ENCODE data around the gene NR4A1. TPM values are rescaled to one million over a fixed set of nuclear protein-coding genes. Genes with fewer than 3 reads are reported as not detected.

The NR4A1 gene
- total and polyA plus RNA-seq, 4 experiments from 2014 or later = 1.1 to 1.3 (median 1.3) TPM

- Mint-ChIP-seq H3K4me1 (peaks cover 14 to 78% (median 33%) of the 10 kb centered on the region in 4 donors), H3K4me3 (peak overlapping the region; percentile 12 to 85 (median 72)), H3K27me3 (no peaks in the 10 kb centered on the region), H3K9me3 (peaks cover 0 to 2% (median 0%) of the 10 kb centered on the region in 8 donors), H3K27ac (peak overlapping the region; percentile 85 to 94 (median 93)), H3K36me3 (no peaks in the 10 kb centered on the region)
- H3K27me3 ChIP-seq (ENCODE audit: insufficient read depth, low read length) = no peaks in the 10 kb centered on the region
- CTCF ChIA-PET (ENCODE audit: partially characterized antibody) = interaction anchor here (0.9 to 11.2 kb wide), 6 partner anchors 8 to 48 kb away, joined by 3 to 89 read pairs (median 3); no protein-coding TSS in a partner anchor
- intact Hi-C loops (cut with micrococcal nuclease) = loop anchor here (1.0 kb wide), 2 partner anchors 11 to 15 kb away; partner anchors contain the start of gene NR4A1
- POLR2A ChIA-PET (ENCODE audit: partially characterized antibody) = interaction anchor here (0.9 to 2.3 kb wide), 5 partner anchors 9 to 34 kb away, joined by 3 to 12 read pairs (median 7); partner anchors contain the start of genes ATG101 and NR4A1
- peak overlapping the region in 1 of 2 donors; percentile 54 for H3K4me3 ChIP-seq (ENCODE audit: low read length in 2 of 2)
- DNase-seq = peak; percentile 89 to 92 (median 90)
- peak overlapping the region; percentile 57 for H3K27ac ChIP-seq (ENCODE audit: low read depth, low read length)
- peaks cover 31% of the 10 kb centered on the region for H3K4me1 ChIP-seq (ENCODE audit: insufficient read depth, low read length)
- no peaks in the 10 kb centered on the region for H3K9me3 ChIP-seq (ENCODE audit: control insufficient read depth in 1 of 2, low read length in 2 of 2)
- H3K36me3 ChIP-seq (ENCODE audit: insufficient read depth, low read length) = no peaks in the 10 kb centered on the region
Measured at GRCh38 chr12:52036587-52037171, 14.6 kb upstream of the NR4A1 start.

- peaks cover 0 to 2% (median 0%) of the 10 kb centered on the region in 8 donors for H3K9me3 Mint-ChIP-seq
- H3K27ac Mint-ChIP-seq = peak overlapping the region in 5 of 7 donors; percentile 70 to 94 (median 84)
- H3K27ac ChIP-seq (ENCODE audit: low read depth, low read length) = peak overlapping the region; percentile 30
- H3K36me3 ChIP-seq (ENCODE audit: insufficient read depth, low read length) = no peaks in the 10 kb centered on the region
- no peak overlapping the region for H3K4me3 ChIP-seq (ENCODE audit: low read length in 2 of 2)
- H3K27me3 ChIP-seq (ENCODE audit: insufficient read depth, low read length) = no peaks in the 10 kb centered on the region
- peaks cover 20 to 78% (median 36%) of the 10 kb centered on the region in 4 donors for H3K4me1 Mint-ChIP-seq
- H3K4me3 Mint-ChIP-seq = peak overlapping the region in 4 of 8 donors; percentile 9 to 61 (median 36)
- no peak for DNase-seq
- no peaks in the 10 kb centered on the region for H3K9me3 ChIP-seq (ENCODE audit: control insufficient read depth in 1 of 2, low read length in 2 of 2)
- H3K4me1 ChIP-seq (ENCODE audit: insufficient read depth, low read length) = peaks cover 32% of the 10 kb centered on the region
- intact Hi-C loops (cut with micrococcal nuclease) = loop anchor here (1.0 kb wide), 1 partner anchor 14 kb away; the partner anchor contains the start of gene NR4A1
- CTCF ChIA-PET (ENCODE audit: partially characterized antibody) = interaction anchor here (1.3 to 11.2 kb wide), 4 partner anchors 9 to 33 kb away, joined by 3 to 89 read pairs (median 3); partner anchors contain the start of gene ATG101
- H3K36me3 Mint-ChIP-seq = no peaks in the 10 kb centered on the region
- H3K27me3 Mint-ChIP-seq = no peaks in the 10 kb centered on the region
- POLR2A ChIA-PET (ENCODE audit: partially characterized antibody) = interaction anchor here (1.4 to 2.4 kb wide), 5 partner anchors 12 to 33 kb away, joined by 6 to 12 read pairs (median 11); partner anchors contain the start of genes ATG101 and NR4A1
Measured at GRCh38 chr12:52037248-52037861, 13.9 kb upstream of the NR4A1 start.

DNA sequence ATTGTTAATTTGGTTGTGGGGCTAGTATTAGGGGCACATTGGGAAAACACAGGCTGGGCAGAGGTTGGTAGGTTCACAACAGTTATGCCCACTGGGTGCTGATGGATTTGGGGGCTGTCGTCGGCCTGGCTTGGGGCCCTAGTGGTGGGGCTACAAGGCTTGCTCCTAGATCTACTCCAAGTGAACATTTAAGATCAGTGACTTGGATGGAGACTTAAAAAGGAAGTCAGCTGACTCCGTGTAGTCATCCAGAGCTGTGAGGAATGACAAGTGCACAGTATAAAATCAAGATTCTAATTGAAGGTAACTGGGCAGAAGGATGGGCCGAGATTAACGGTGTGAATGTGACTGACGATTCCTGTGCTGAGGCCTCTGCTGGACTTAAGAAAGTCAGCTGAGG lies 12.8 kb upstream of the NR4A1 start:
- intact Hi-C loops (cut with micrococcal nuclease) = no loop called here
- Mint-ChIP-seq H3K4me1 (peaks cover 14 to 69% (median 29%) of the 10 kb centered on the region in 4 donors), H3K27me3 (no peaks in the 10 kb centered on the region), H3K4me3 (peak overlapping the region; percentile 36 to 86 (median 70)), H3K36me3 (no peaks in the 10 kb centered on the region), H3K9me3 (peaks cover 0 to under 1% (median 0%) of the 10 kb centered on the region in 8 donors), H3K27ac (peak overlapping the region; percentile 83 to 94 (median 90))
- ChIA-PET POLR2A (ENCODE audit: partially characterized antibody) (interaction anchor here (0.5 to 2.4 kb wide), 3 partner anchors 12 to 29 kb away, joined by 3 to 11 read pairs (median 5); partner anchors contain the start of gene NR4A1), CTCF (ENCODE audit: partially characterized antibody) (interaction anchor here (0.6 to 11.2 kb wide), 3 partner anchors 13 to 116 kb away, joined by 3 to 89 read pairs (median 4); partner anchors contain the start of gene ATG101)
- no peak for DNase-seq
- Histone ChIP-seq H3K27ac (ENCODE audit: low read depth, low read length) (no peak overlapping the region), H3K27me3 (ENCODE audit: insufficient read depth, low read length) (no peaks in the 10 kb centered on the region), H3K9me3 (ENCODE audit: control insufficient read depth in 1 of 2, low read length in 2 of 2) (no peaks in the 10 kb centered on the region), H3K4me3 (ENCODE audit: low read length in 2 of 2) (no peak overlapping the region), H3K4me1 (ENCODE audit: insufficient read depth, low read length) (peaks cover 29% of the 10 kb centered on the region), H3K36me3 (ENCODE audit: insufficient read depth, low read length) (no peaks in the 10 kb centered on the region)

DNA sequence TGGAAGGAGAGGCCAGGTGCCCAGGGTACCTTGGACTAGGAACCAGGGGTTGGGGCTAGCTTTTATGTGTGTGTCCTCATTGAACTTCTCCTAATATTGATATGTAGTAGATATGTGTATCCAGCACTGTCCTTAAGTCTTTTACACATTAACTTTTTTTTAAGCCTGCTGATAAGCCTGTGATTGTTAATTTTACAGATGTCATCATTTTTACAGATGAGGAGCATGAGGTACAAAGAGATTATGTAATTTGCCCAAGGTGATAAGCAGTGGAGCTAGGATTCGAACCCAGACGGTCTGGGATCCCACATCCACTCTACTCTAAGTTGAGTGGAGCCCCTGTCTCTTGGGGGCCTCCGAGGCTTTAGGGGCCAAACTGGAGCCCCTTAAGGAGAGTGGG lies 10.2 kb upstream of the NR4A1 start:
- ChIA-PET POLR2A (ENCODE audit: partially characterized antibody) (interaction anchor here (1.0 kb wide), 1 partner anchor 29 kb away, joined by 3 read pairs; the partner anchor contains the start of gene ATG101), CTCF (ENCODE audit: partially characterized antibody) (interaction anchor here (0.9 to 11.2 kb wide), 3 partner anchors 10 to 60 kb away, joined by 3 to 89 read pairs (median 3); partner anchors contain the start of gene NR4A1)
- peaks cover 9 to 50% (median 25%) of the 10 kb centered on the region in 4 donors for H3K4me1 Mint-ChIP-seq
- no peaks in the 10 kb centered on the region for H3K36me3 Mint-ChIP-seq
- H3K27ac Mint-ChIP-seq = peak overlapping the region in 4 of 7 donors; percentile 60 to 90 (median 70)
- H3K4me3 Mint-ChIP-seq = no peak overlapping the region
- Histone ChIP-seq H3K27ac (ENCODE audit: low read depth, low read length) (no peak overlapping the region), H3K4me1 (ENCODE audit: insufficient read depth, low read length) (peaks cover 27% of the 10 kb centered on the region), H3K27me3 (ENCODE audit: insufficient read depth, low read length) (no peaks in the 10 kb centered on the region), H3K36me3 (ENCODE audit: insufficient read depth, low read length) (no peaks in the 10 kb centered on the region), H3K4me3 (ENCODE audit: low read length in 2 of 2) (no peak overlapping the region), H3K9me3 (ENCODE audit: control insufficient read depth in 1 of 2, low read length in 2 of 2) (no peaks in the 10 kb centered on the region)
- DNase-seq = no peak
- intact Hi-C loops (cut with micrococcal nuclease) = no loop called here
- H3K9me3 Mint-ChIP-seq = no peaks in the 10 kb centered on the region
- no peaks in the 10 kb centered on the region for H3K27me3 Mint-ChIP-seq

GRCh38 chr12:52041695-52042123 lies 9.5 kb upstream of the NR4A1 start:
- peaks cover 9 to 43% (median 22%) of the 10 kb centered on the region in 4 donors for H3K4me1 Mint-ChIP-seq
- intact Hi-C loops (cut with micrococcal nuclease) = no loop called here
- ChIA-PET POLR2A (ENCODE audit: partially characterized antibody) (interaction anchor here (1.0 kb wide), 1 partner anchor 28 kb away, joined by 3 read pairs; the partner anchor contains the start of gene ATG101), CTCF (ENCODE audit: partially characterized antibody) (interaction anchor here (0.9 to 11.2 kb wide), 2 partner anchors 9 to 17 kb away, joined by 3 to 89 read pairs; partner anchors contain the start of gene NR4A1)
- no peak overlapping the region for H3K27ac ChIP-seq (ENCODE audit: low read depth, low read length)
- no peaks in the 10 kb centered on the region for H3K9me3 Mint-ChIP-seq
- H3K4me1 ChIP-seq (ENCODE audit: insufficient read depth, low read length) = peaks cover 21% of the 10 kb centered on the region
- H3K4me3 Mint-ChIP-seq = peak overlapping the region in 3 of 8 donors; percentile 57 to 74 (median 66)
- peak overlapping the region in 6 of 7 donors; percentile 73 to 91 (median 88) for H3K27ac Mint-ChIP-seq
- H3K9me3 ChIP-seq (ENCODE audit: control insufficient read depth in 1 of 2, low read length in 2 of 2) = no peaks in the 10 kb centered on the region
- no peaks in the 10 kb centered on the region for H3K27me3 ChIP-seq (ENCODE audit: insufficient read depth, low read length)
- DNase-seq = no peak
- H3K36me3 ChIP-seq (ENCODE audit: insufficient read depth, low read length) = no peaks in the 10 kb centered on the region
- no peaks in the 10 kb centered on the region for H3K27me3 Mint-ChIP-seq
- H3K36me3 Mint-ChIP-seq = no peaks in the 10 kb centered on the region
- H3K4me3 ChIP-seq (ENCODE audit: low read length in 2 of 2) = no peak overlapping the region

GRCh38 chr12:52042706-52043385 lies 8.4 kb upstream of the NR4A1 start:
- Histone ChIP-seq H3K36me3 (ENCODE audit: insufficient read depth, low read length) (no peaks in the 10 kb centered on the region), H3K27ac (ENCODE audit: low read depth, low read length) (no peak overlapping the region), H3K9me3 (ENCODE audit: control insufficient read depth in 1 of 2, low read length in 2 of 2) (no peaks in the 10 kb centered on the region), H3K27me3 (ENCODE audit: insufficient read depth, low read length) (no peaks in the 10 kb centered on the region), H3K4me3 (ENCODE audit: low read length in 2 of 2) (no peak overlapping the region), H3K4me1 (ENCODE audit: insufficient read depth, low read length) (peaks cover 16% of the 10 kb centered on the region)
- Mint-ChIP-seq H3K36me3 (no peaks in the 10 kb centered on the region), H3K9me3 (no peaks in the 10 kb centered on the region), H3K27me3 (no peaks in the 10 kb centered on the region), H3K4me3 (no peak overlapping the region), H3K27ac (peak overlapping the region in 2 of 7 donors; percentile 8 to 68), H3K4me1 (peaks cover 9 to 42% (median 20%) of the 10 kb centered on the region in 4 donors)
- POLR2A ChIA-PET (ENCODE audit: partially characterized antibody) = interaction anchor here (1.6 kb wide), 1 partner anchor 27 kb away, joined by 3 read pairs; the partner anchor contains the start of gene ATG101
- CTCF ChIA-PET (ENCODE audit: partially characterized antibody) = interaction anchor here (1.4 to 11.2 kb wide), 3 partner anchors 10 to 24 kb away, joined by 4 to 89 read pairs (median 5); no protein-coding TSS in a partner anchor
- intact Hi-C loops (cut with micrococcal nuclease) = no loop called here
- no peak for DNase-seq

Measured in CD4-positive, alpha-beta memory T cell (primary cell).